ENCODE data around the gene SLC24A3.
"Not testable (repeated sequence)": the region's sequence is repeated elsewhere in the genome, so short reads cannot be mapped to it uniquely, and the experiment has no call there.

Gene SLC24A3

GRCh38 chr20:19676202-19676601 lies 463.8 kb downstream of the SLC24A3 start:
- no peak for DNase-seq (ENCODE audit: low read depth in 3 of 3)

GRCh38 chr20:19677336-19677735 lies 464.9 kb downstream of the SLC24A3 start:
- DNase-seq (ENCODE audit: low read depth in 3 of 3), result no peak

GRCh38 chr20:19678591-19678990 lies 466.1 kb downstream of the SLC24A3 start:
- DNase-seq (ENCODE audit: low read depth in 3 of 3), result not testable (repeated sequence)

GRCh38 chr20:19679900-19680495 lies 467.6 kb downstream of the SLC24A3 start:
- no peak for DNase-seq (ENCODE audit: low read depth in 3 of 3)

- DNase-seq (ENCODE audit: low read depth in 3 of 3), result no peak
Observed at GRCh38 chr20:19682249-19682648, 469.8 kb downstream of the SLC24A3 start.

GRCh38 chr20:19683188-19683587 lies 470.7 kb downstream of the SLC24A3 start:
- DNase-seq (ENCODE audit: low read depth in 3 of 3), result no peak

GRCh38 chr20:19683822-19684221 lies 471.4 kb downstream of the SLC24A3 start:
- DNase-seq (ENCODE audit: low read depth in 3 of 3), result no peak

GRCh38 chr20:19688031-19688806 lies 475.8 kb downstream of the SLC24A3 start:
- no peak for DNase-seq (ENCODE audit: low read depth in 3 of 3)

- DNase-seq (ENCODE audit: low read depth in 3 of 3), result no peak
Observed at GRCh38 chr20:19690462-19690861, 478.0 kb downstream of the SLC24A3 start.

GRCh38 chr20:19691125-19691524 lies 478.7 kb downstream of the SLC24A3 start:
- DNase-seq (ENCODE audit: low read depth in 3 of 3), result no peak

GRCh38 chr20:19692100-19692499 lies 479.7 kb downstream of the SLC24A3 start:
- DNase-seq (ENCODE audit: low read depth in 3 of 3), result no peak

- DNase-seq (ENCODE audit: low read depth in 3 of 3), result peak in 2 of 3 experiments; percentile 3 to 23
Observed at GRCh38 chr20:19692685-19693119, 480.3 kb downstream of the SLC24A3 start.

GRCh38 chr20:19693508-19693907 lies 481.1 kb downstream of the SLC24A3 start:
- no peak for DNase-seq (ENCODE audit: low read depth in 3 of 3)

- no peak for DNase-seq (ENCODE audit: low read depth in 3 of 3)
Observed at GRCh38 chr20:19695081-19695480, 482.6 kb downstream of the SLC24A3 start.

- DNase-seq (ENCODE audit: low read depth in 3 of 3), result no peak
Observed at GRCh38 chr20:19696620-19697019, 484.2 kb downstream of the SLC24A3 start.

- DNase-seq (ENCODE audit: low read depth in 3 of 3), result no peak
Observed at GRCh38 chr20:19697415-19697814, 485.0 kb downstream of the SLC24A3 start.

GRCh38 chr20:19699180-19699971 lies 486.9 kb downstream of the SLC24A3 start:
- no peak for DNase-seq (ENCODE audit: low read depth in 3 of 3)

- no peak for DNase-seq (ENCODE audit: low read depth in 3 of 3)
Observed at GRCh38 chr20:19701429-19701828, 489.0 kb downstream of the SLC24A3 start.

- no peak for DNase-seq (ENCODE audit: low read depth in 3 of 3)
Observed at GRCh38 chr20:19706463-19706862, 494.0 kb downstream of the SLC24A3 start.

- DNase-seq (ENCODE audit: low read depth in 3 of 3), result no peak
Observed at GRCh38 chr20:19709635-19710335, 497.3 kb downstream of the SLC24A3 start.

GRCh38 chr20:19710336-19711120 lies 498.1 kb downstream of the SLC24A3 start:
- no peak for DNase-seq (ENCODE audit: low read depth in 3 of 3)
